Large intestine (tissue), 3 donors: Measurements from ENCODE around the gene EMILIN3. TPM values are rescaled to one million over a fixed set of nuclear protein-coding genes. Genes with fewer than 3 reads are reported as not detected.

Source experiments
- DNase-seq, 2 donors: peaks; one replicate each; pipeline versions ENCODE4 v3.0.0 to v3.0.0-alpha.2; 2013
- H3K27ac ChIP-seq: one replicate; pipeline ENCODE4 v1.5.1; 2013; ENCODE audit warnings: low read length
- H3K27me3 ChIP-seq: 2 replicates; pipeline ENCODE4 v1.6.1; 2013; ENCODE audit warnings: low read length; ENCODE audit not compliant: control insufficient read depth, insufficient read depth
- H3K36me3 ChIP-seq: 2 replicates; pipeline ENCODE4 v1.6.1; 2013; ENCODE audit warnings: low read length; ENCODE audit not compliant: control insufficient read depth, insufficient read depth
- H3K4me1 ChIP-seq: one replicate; pipeline ENCODE4 v1.6.1; 2013; ENCODE audit warnings: low read length; ENCODE audit not compliant: control insufficient read depth, insufficient read depth
- H3K4me3 ChIP-seq: one replicate; pipeline ENCODE4 v1.5.1; 2013; ENCODE audit warnings: low read length
- H3K9me3 ChIP-seq: one replicate; pipeline ENCODE4 v1.6.1; 2013; ENCODE audit warnings: mild to moderate bottlenecking, low read depth, low read length, moderate library complexity; ENCODE audit not compliant: control insufficient read depth
- WGBS: methylation state at CpG from one replicate; pipeline ENCODE4 v1.1.5; 2013; ENCODE audit warnings: low lambda C conversion rate; ENCODE audit not compliant: insufficient coverage; 5-methylcytosine and 5-hydroxymethylcytosine counted together
- polyA plus RNA-seq: library from polyadenylated mRNA; unstranded; fragments of 120-200 nt; gene quantifications from one replicate; pipeline ENCODE4 v1.2.1, GENCODE V29; 2013

EMILIN3 gene
- polyA plus RNA-seq, 1 donor = 4.0 TPM

- peaks cover 5% of the 10 kb centered on the region for H3K4me1 ChIP-seq
- no peak overlapping the region for H3K27ac ChIP-seq
- no peaks in the 10 kb centered on the region for H3K27me3 ChIP-seq
- no peaks in the 10 kb centered on the region for H3K36me3 ChIP-seq
- no peak overlapping the region for H3K4me3 ChIP-seq
- no peak for DNase-seq
- no peaks in the 10 kb centered on the region for H3K9me3 ChIP-seq
- WGBS = 100% methylated on average over 1 of the region's 15 CpGs
Observed at GRCh38 chr20:41334443-41335421, 31.9 kb downstream of the EMILIN3 start.

GRCh38 chr20:41334036-41334435 lies 32.6 kb downstream of the EMILIN3 start:
- no peaks in the 10 kb centered on the region for H3K27me3 ChIP-seq
- WGBS = no CpG with 5 or more reads among the region's 2 CpGs
- H3K9me3 ChIP-seq = no peaks in the 10 kb centered on the region
- H3K4me3 ChIP-seq = no peak overlapping the region
- no peak for DNase-seq
- no peak overlapping the region for H3K27ac ChIP-seq
- peaks cover 4% of the 10 kb centered on the region for H3K4me1 ChIP-seq
- H3K36me3 ChIP-seq = no peaks in the 10 kb centered on the region

GRCh38 chr20:41331731-41332130 lies 34.9 kb downstream of the EMILIN3 start:
- Histone ChIP-seq H3K27me3 (no peaks in the 10 kb centered on the region), H3K4me3 (no peak overlapping the region), H3K9me3 (no peaks in the 10 kb centered on the region), H3K36me3 (no peaks in the 10 kb centered on the region), H3K27ac (no peak overlapping the region), H3K4me1 (peaks cover 4% of the 10 kb centered on the region)
- WGBS = no CpG with 5 or more reads among the region's 4 CpGs
- DNase-seq = no peak

GRCh38 chr20:41330941-41331340 lies 35.7 kb downstream of the EMILIN3 start:
- no peaks in the 10 kb centered on the region for H3K27me3 ChIP-seq
- no peaks in the 10 kb centered on the region for H3K36me3 ChIP-seq
- WGBS = no CpG with 5 or more reads among the region's 1 CpG
- H3K9me3 ChIP-seq = no peaks in the 10 kb centered on the region
- H3K4me3 ChIP-seq = no peak overlapping the region
- peaks cover 4% of the 10 kb centered on the region for H3K4me1 ChIP-seq
- no peak for DNase-seq
- H3K27ac ChIP-seq = no peak overlapping the region

- WGBS = no CpG with 5 or more reads among the region's 5 CpGs
- no peak overlapping the region for H3K27ac ChIP-seq
Observed at GRCh38 chr20:41330343-41330720, 36.3 kb downstream of the EMILIN3 start.

GRCh38 chr20:41329435-41330342 lies 36.9 kb downstream of the EMILIN3 start:
- peaks cover 4% of the 10 kb centered on the region for H3K4me1 ChIP-seq
- H3K27ac ChIP-seq = peak overlapping the region; percentile 31
- H3K4me3 ChIP-seq = no peak overlapping the region

More at GRCh38 chr20:41330343-41330720, 36.3 kb downstream of the EMILIN3 start:
- no peak for DNase-seq
- Histone ChIP-seq H3K27me3 (no peaks in the 10 kb centered on the region), H3K4me1 (peaks cover 4% of the 10 kb centered on the region), H3K4me3 (no peak overlapping the region), H3K36me3 (no peaks in the 10 kb centered on the region), H3K9me3 (no peaks in the 10 kb centered on the region)

GRCh38 chr20:41327178-41327577 lies 39.4 kb downstream of the EMILIN3 start:
- Histone ChIP-seq H3K36me3 (no peaks in the 10 kb centered on the region), H3K4me1 (peaks cover 10% of the 10 kb centered on the region), H3K9me3 (no peaks in the 10 kb centered on the region), H3K4me3 (no peak overlapping the region), H3K27me3 (no peaks in the 10 kb centered on the region), H3K27ac (no peak overlapping the region)
- no CpG with 5 or more reads among the region's 5 CpGs for WGBS
- DNase-seq = no peak

More at GRCh38 chr20:41329435-41330342, 36.9 kb downstream of the EMILIN3 start:
- Histone ChIP-seq H3K9me3 (no peaks in the 10 kb centered on the region), H3K27me3 (no peaks in the 10 kb centered on the region), H3K36me3 (no peaks in the 10 kb centered on the region)
- DNase-seq = peak in 1 of 2 donors; percentile 26
- no CpG with 5 or more reads among the region's 14 CpGs for WGBS

GRCh38 chr20:41320976-41321375 lies 45.6 kb downstream of the EMILIN3 start:
- H3K4me3 ChIP-seq = no peak overlapping the region
- peak in 1 of 2 donors; percentile 29 for DNase-seq
- H3K27me3 ChIP-seq = no peaks in the 10 kb centered on the region
- H3K4me1 ChIP-seq = peaks cover 35% of the 10 kb centered on the region
- H3K9me3 ChIP-seq = no peaks in the 10 kb centered on the region
- peak overlapping the region; percentile 83 for H3K27ac ChIP-seq
- no peaks in the 10 kb centered on the region for H3K36me3 ChIP-seq
- no CpG with 5 or more reads among the region's 1 CpG for WGBS

- Histone ChIP-seq H3K27me3 (no peaks in the 10 kb centered on the region), H3K27ac (peak overlapping the region; percentile 83), H3K9me3 (no peaks in the 10 kb centered on the region), H3K4me3 (no peak overlapping the region), H3K36me3 (no peaks in the 10 kb centered on the region), H3K4me1 (peaks cover 35% of the 10 kb centered on the region)
- DNase-seq = peak in 1 of 2 donors; percentile 78
Observed at GRCh38 chr20:41320441-41320840, 46.2 kb downstream of the EMILIN3 start.

GRCh38 chr20:41318271-41318649 lies 48.4 kb downstream of the EMILIN3 start:
- Histone ChIP-seq H3K4me1 (peaks cover 35% of the 10 kb centered on the region), H3K36me3 (no peaks in the 10 kb centered on the region), H3K27ac (peak overlapping the region; percentile 99), H3K4me3 (peak overlapping the region; percentile 45), H3K27me3 (no peaks in the 10 kb centered on the region), H3K9me3 (no peaks in the 10 kb centered on the region)
- peak; percentile 70 to 91 for DNase-seq
- WGBS = 50% methylated on average over 1 of the region's 5 CpGs
